Thyroid gland (tissue), 4 donors: ENCODE measurements around the gene VN1R5.

Experiments
- POLR2A ChIP-seq, 2 donors: fragments of 450-650 bp; IDR thresholded peaks; one replicate each; pipeline ENCODE4 v1.6.1; 2017; ENCODE audit warnings: antibody characterized with exemption in 2 of 2, mild to moderate bottlenecking in 2 of 2, moderate library complexity in 1 of 2
- TF ChIP-seq, protein P1 (sequence below), 6 experiments: fragments of 200-600 bp in 3 of 6; fragments of 450-650 bp in 3 of 6; sonication (generic) in 3 of 6; IDR thresholded peaks; one replicate each; pipeline ENCODE4 v1.5.1; 2016 to 2019; ENCODE audit warnings: antibody characterized with exemption in 6 of 6, mild to moderate bottlenecking in 2 of 6, inconsistent platforms in 1 of 6, moderate library complexity in 1 of 6

DNA sequence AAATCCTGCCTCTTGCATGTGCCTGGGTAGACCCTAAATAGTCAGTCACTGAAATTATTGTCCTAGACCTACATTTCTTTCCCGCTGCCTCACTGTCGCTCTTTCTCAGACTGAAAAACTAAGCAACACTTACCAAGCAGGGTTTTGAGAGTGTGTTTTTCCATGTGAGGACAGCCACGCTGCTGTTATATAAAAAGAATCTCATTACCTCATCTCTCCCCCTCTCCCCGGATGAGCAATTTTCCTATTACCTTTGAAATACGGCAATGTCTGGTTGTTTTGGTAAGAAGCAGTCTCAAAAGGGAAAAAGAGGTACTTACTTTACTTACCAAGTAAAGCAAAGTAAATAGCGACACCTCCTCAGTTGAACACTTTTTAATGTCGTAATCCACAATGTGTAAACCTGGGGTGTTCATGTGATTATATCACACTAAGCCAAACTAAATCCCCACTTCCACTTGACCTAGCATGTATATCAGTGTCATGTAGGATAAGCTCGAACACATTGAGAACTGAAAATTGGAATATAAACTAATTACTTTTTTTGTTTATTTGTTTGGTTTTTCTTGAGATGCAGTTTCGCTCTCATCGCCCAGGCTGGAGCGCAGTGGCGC, 12.2 kb upstream of the VN1R5 start:
- TF ChIP-seq, protein P1, sequence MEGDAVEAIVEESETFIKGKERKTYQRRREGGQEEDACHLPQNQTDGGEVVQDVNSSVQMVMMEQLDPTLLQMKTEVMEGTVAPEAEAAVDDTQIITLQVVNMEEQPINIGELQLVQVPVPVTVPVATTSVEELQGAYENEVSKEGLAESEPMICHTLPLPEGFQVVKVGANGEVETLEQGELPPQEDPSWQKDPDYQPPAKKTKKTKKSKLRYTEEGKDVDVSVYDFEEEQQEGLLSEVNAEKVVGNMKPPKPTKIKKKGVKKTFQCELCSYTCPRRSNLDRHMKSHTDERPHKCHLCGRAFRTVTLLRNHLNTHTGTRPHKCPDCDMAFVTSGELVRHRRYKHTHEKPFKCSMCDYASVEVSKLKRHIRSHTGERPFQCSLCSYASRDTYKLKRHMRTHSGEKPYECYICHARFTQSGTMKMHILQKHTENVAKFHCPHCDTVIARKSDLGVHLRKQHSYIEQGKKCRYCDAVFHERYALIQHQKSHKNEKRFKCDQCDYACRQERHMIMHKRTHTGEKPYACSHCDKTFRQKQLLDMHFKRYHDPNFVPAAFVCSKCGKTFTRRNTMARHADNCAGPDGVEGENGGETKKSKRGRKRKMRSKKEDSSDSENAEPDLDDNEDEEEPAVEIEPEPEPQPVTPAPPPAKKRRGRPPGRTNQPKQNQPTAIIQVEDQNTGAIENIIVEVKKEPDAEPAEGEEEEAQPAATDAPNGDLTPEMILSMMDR (IDR thresholded peaks at IDR 0.05): no peak
- TF ChIP-seq POLR2A (IDR thresholded peaks at IDR 0.05): peak in 1 of 2 donors; percentile 34
